ENCODE results near the gene RHD. TPM values are rescaled to one million over a fixed set of nuclear protein-coding genes. Genes with fewer than 3 reads are reported as not detected.
"Not testable (repeated sequence)": the region's sequence is repeated elsewhere in the genome, so short reads cannot be mapped to it uniquely, and the experiment has no call there.

Gene RHD
- total RNA-seq, 2 experiments from 2014 or later, result 0.10 TPM; not detected in 1

DNA sequence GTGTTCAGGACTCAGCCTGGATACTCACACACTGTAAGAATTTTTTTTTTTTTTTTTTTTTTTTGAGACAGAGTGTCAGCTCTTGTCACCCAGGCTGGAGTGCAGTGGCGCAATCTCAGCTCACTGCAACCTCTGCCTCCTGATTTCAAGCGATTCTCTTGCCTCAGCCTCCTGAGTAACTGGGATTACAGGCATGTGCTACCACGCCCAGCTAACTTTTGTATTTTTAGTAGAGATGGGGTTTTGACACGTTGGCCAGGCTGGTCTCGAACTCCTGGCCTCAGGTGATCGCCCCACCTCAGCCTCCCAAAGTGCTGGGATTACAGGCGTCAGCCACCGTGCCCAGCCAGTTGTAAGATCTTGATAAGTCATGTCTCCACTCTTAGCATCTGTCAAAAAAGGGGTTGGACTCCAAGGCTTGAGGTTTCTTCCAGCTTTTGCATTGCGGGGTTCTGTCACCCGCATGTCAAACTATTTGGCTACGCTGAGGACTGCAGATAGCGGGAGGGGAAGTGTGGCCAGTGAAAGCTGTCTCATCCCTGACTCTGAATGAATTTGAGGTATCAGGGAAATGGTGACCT, 97.5 kb downstream of the RHD start:
- H3K27ac Mint-ChIP-seq; H3K4me3 Mint-ChIP-seq; H3K36me3 Mint-ChIP-seq (ENCODE audit: low read depth); H3K27me3 Mint-ChIP-seq (ENCODE audit: low read depth); ATAC-seq; DNase-seq; H3K4me1 Mint-ChIP-seq (ENCODE audit: low read depth); H3K9me3 Mint-ChIP-seq (ENCODE audit: insufficient read depth): not testable (repeated sequence)
- CTCF ChIA-PET, result interaction anchor here (1.6 kb wide), 1 partner anchor 9 kb away, joined by 3 read pairs; no protein-coding TSS in a partner anchor
- POLR2A ChIA-PET, result interaction anchor here (0.6 kb wide), 1 partner anchor 309 kb away, joined by 3 read pairs; no protein-coding TSS in a partner anchor

GRCh38 chr1:25371757-25372156, 99.4 kb downstream of the RHD start:
- H3K36me3 Mint-ChIP-seq (ENCODE audit: low read depth); POLR2A ChIA-PET; H3K9me3 Mint-ChIP-seq (ENCODE audit: insufficient read depth); H3K4me1 Mint-ChIP-seq (ENCODE audit: low read depth); H3K27ac Mint-ChIP-seq; DNase-seq; H3K27me3 Mint-ChIP-seq (ENCODE audit: low read depth); CTCF ChIA-PET; ATAC-seq; H3K4me3 Mint-ChIP-seq: not testable (repeated sequence)

GRCh38 chr1:25378367-25378766, 106.1 kb downstream of the RHD start:
- H3K36me3 Mint-ChIP-seq (ENCODE audit: low read depth); H3K4me1 Mint-ChIP-seq (ENCODE audit: low read depth); H3K4me3 Mint-ChIP-seq; H3K27ac Mint-ChIP-seq; ATAC-seq; DNase-seq; POLR2A ChIA-PET; H3K9me3 Mint-ChIP-seq (ENCODE audit: insufficient read depth): not testable (repeated sequence)
- H3K27me3 Mint-ChIP-seq (ENCODE audit: low read depth), result peaks cover 12% of the 10 kb centered on the region
- CTCF ChIA-PET, result interaction anchor here (1.0 kb wide), 1 partner anchor 72 kb away, joined by 3 read pairs; no protein-coding TSS in a partner anchor

Other genes starting within 250 kb of the RHD start
- gene SYF2, start 40.0 kb upstream of the RHD start, total RNA-seq, result 10 to 100 TPM; 36.8 to 37.1 TPM
- 100 to 1,000 TPM; 175 to 199 TPM for gene RSRP1, start 25.1 kb upstream of the RHD start, total RNA-seq
- 100 to 1,000 TPM; 117 to 127 TPM for gene TMEM50A, start 65.8 kb downstream of the RHD start, total RNA-seq
- under 1 TPM in 1 of 2 experiments, not detected in 1; 0.13 TPM for gene RHCE, start 148.3 kb downstream of the RHD start, total RNA-seq
- gene MACO1, start 158.4 kb downstream of the RHD start, total RNA-seq, result 10 to 100 TPM; 16.4 to 17.2 TPM